GM19397 (cell line): Measurements from ENCODE around the gene MGLL.

ENCODE experiments used
- ATAC-seq: cut with Tn5 transposase; IDR thresholded peaks from one replicate; pipeline ENCODE4 v1.9.1; 2021; ENCODE audit warnings: mild to moderate bottlenecking, moderate library complexity; ENCODE audit not compliant: unreplicated experiment

Gene MGLL

DNA sequence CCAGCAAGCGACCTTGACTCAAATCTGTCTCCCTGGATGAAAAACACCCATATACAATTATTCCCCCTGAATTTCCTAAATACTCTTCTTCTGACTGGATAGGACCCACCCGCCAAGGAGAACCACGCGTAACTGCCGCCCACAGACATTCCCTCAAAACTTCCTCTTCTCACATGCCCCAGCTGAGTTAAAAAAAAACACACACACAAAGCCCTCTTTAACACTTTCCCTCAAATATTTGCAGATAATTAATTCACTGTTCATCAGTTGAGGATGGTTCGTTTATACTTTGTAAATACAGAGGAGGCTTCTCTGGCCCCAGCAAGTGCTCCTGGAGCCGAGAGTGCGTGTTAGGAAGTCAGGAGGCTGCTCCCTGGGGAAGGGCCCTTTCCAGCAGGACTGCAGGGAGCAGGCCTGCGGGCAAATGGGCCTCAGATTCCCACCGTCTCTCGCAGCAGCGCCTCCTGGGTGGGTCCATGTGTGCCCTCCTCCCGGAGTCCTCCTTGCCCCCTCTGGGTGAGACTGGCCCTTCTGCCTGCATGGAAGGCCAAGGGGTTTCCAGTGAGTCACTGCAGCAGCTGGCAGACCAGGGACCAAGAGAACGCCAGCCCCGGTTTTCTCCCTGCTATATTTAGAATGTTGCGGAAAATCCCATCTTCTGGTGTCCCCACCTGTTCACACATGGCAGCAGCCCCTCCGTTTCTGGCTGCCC, 46.8 kb downstream of the MGLL start:
- no peak for ATAC-seq

DNA sequence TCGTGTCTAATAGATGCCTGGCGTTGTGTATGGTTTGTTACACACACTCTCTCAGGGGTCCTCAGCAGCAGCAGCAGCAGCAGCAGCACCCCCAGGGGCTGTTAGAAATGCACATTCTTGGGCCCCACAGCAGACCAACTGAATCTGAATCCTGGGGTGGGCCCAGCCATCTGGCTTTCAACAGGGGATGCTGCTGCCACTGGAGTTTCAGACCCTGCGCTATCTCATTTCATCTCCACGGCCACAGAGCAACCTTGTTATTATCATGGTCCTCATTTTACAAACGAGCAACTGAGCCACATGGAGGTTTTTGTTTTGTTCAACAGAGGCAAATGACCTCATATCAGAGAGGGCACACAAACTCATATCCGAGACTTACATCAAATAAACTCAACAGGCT, 47.7 kb downstream of the MGLL start:
- ATAC-seq, result no peak

- no peak for ATAC-seq
These were observed 48.4 kb downstream of the MGLL start for GRCh38 chr3:127773752-127774395.

- ATAC-seq, result no peak
These were observed 49.2 kb downstream of the MGLL start for GRCh38 chr3:127772827-127773751.

DNA sequence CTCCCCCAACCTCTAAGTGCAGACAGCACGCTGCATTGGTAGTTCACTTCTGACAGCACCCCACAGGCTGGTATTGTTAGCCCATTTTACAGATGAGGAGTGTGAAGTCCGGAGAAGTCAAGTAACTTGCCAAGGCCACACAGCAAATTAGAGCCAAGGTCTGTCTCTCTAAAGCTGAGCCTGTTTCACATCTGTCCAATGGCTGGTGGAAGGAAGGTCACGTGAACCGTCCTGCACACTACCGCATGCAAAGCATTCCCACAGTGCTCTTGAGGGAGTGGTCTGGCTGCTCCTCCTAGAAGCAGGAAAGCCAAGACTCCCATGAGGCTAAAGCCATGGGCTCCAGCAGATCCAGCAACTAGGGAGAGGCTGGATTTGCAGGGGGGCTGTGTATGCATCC, 50.0 kb downstream of the MGLL start:
- no peak for ATAC-seq

GRCh38 chr3:127771746-127772145, 50.6 kb downstream of the MGLL start:
- ATAC-seq, result no peak

GRCh38 chr3:127770671-127771355, 51.5 kb downstream of the MGLL start:
- ATAC-seq, result no peak

DNA sequence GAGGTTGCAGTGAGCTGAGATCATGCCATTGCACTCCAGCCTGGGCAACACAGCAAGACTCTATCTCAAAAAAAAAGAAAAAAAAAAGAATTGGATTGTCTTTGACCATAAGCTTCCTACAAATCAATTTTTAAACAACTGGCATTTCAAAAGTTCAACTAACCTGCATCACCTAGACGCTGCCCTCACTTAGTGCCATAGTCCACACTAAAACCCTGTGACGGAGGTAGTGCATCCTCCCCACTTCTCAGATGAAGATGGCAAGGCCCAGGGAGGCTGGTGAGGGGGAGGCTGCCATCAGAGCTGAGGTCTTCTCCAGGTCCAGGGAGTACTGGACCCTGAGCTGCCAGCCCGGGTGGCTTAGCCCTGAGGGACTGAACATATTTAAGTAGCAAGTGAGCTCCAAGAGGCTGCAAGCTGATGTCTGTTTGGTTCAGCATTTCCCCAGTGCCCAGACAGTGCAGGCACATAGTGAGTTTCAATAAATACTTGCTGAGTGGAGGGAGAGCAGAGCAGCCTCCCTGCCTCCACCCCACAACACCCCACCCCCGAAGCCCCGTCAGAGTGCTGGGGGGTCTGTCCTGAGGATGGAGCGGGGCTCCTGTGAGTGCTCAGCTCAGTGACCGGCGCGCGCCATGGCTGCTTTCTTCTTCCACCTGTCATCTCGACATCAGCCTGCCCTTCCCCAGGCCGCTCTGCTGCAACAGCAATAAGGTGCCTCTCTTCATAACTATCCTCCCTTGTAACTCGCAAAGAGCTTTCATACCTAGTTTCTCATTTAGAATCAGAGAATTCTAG, 52.8 kb downstream of the MGLL start:
- ATAC-seq, result no peak

DNA sequence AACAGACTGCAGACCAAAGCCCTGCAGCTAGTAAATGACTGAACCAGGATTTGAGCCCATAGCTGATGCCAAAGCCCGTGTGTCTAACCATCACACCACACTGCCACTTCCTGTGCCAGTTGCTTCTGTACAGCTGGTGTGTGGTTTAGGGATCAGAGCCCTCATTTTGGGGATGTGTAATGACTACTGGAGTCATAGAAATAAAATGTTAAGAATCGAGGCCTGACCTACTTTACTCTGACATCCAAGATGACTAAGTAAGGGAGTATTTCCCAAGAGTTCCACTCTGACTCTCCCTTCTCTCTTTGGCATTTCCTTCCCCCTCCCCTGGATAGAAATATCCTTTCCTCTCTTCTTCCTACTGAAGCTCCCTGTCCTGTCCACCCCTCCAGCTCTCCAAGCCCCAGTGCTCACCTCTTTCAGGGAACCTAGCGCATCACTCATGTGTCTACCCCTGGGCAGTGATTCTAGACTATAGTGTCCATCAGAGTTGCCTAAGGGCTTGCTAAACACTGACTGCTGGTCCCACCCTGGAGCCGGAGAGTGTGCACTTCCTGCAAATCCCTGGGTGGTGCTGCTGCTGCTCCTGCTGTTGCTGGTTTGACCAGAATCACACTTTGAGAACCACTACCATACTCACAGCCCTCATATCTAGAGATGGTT, 53.8 kb downstream of the MGLL start:
- no peak for ATAC-seq

DNA sequence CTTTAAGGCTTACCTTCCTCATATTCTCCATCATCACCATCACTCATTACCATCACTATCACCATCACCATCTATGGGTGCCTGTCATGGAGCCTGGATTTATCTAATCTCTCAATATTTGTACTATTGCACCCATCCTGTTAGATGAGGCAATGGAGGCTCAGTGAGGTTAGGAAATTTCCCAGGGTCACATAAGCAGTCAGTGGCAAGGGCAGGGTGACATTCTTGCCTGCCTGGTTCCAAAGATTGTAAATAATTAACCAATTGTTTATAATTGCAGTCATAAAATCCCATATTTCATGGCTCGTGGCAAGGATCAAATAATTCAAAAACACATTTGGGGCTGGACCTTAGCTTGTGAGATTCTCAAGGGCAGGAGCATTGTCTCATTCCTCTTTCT, 55.2 kb downstream of the MGLL start:
- ATAC-seq, result no peak

- no peak for ATAC-seq
These were observed 56.6 kb downstream of the MGLL start for GRCh38 chr3:127765735-127766134.

GRCh38 chr3:127764841-127765362, 57.4 kb downstream of the MGLL start:
- no peak for ATAC-seq

GRCh38 chr3:127764301-127764700, 58.0 kb downstream of the MGLL start:
- no peak for ATAC-seq

DNA sequence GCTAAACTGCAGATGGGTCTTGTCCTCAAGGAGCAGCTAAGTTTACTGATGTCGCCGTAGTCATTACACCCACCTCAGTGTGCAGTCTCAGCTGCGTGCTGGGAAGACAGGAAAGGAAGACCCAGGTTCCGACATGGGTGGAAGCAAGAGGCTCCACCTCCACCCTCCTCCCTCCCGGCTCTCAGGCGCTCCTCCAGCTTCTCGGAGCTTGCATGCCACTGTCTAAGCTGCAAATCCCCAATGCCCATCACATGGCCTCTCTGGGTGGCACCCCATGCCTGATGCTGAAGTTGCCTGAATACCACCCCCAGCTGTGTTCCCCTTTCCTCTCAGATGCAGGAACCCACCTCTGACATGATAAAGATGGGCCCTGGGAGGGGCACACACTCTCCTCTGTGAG, 58.5 kb downstream of the MGLL start:
- ATAC-seq, result no peak

GRCh38 chr3:127763337-127763736, 59.0 kb downstream of the MGLL start:
- ATAC-seq, result no peak

DNA sequence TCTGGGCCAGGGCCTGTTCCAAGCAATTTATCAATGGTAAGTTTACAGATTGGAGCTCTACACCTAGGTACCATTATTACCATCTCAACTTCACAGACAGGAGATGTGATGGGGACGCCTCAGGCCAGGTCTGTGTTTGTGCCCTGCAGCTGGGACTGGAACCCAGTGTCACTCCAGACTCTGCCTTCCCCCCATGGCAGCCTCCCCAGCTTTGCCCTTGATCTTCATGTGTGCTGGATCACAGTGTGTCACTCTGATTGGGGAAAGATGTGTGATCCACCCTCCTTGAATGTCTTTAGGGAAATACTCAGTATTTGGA, 59.6 kb downstream of the MGLL start:
- ATAC-seq, result no peak

DNA sequence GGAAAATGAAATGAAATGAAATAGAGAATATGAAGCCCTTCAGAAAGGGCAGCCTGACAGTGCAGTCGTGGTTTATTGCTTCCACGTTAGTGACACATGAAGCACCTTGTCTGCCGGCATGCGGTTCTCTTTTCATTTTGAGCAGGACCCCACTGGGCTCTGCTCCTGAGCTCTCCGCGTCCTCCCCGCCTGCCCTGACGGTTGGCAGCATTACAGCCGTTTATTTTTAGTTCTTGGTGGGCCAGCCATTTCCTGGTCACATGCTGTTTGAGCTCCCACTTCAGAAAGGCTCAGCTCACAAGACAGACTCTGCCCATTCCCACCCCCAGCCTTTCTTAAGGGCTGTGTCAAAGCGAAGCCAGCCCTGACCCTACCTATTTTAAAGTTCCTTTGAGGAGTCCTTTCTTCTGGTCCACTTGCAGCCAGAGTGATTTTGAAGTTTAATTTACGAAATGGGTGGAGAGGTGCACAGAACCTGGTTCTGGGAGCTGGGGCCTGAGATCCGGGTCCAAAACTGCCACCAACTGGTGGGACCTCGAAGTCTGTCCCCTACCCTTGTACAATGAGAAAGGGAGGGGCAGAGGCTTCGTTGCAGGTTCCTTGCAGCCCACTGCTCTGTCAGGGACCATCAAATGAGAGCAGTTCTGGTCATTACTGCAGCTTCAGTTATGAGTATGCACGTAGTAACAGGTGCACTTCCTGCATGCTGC, 60.1 kb downstream of the MGLL start:
- peak; percentile 50 for ATAC-seq

DNA sequence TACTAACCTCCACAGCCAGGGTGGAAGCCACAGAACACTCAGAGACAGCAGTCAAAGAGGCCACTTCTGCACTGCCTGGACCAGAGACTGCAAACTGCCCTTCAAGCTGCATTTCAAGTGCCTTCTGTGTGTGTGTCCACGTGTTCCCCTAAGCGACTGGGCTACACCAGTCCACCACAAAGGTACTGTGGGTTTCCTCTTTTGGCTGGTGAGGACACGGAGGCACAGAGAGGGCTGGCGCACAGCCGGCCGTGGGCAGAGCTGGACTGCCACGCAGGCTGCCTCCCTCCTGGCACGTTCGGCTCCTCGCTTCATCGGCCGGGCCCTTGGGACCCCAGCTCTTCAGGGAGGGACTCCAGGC, 60.9 kb downstream of the MGLL start:
- no peak for ATAC-seq

DNA sequence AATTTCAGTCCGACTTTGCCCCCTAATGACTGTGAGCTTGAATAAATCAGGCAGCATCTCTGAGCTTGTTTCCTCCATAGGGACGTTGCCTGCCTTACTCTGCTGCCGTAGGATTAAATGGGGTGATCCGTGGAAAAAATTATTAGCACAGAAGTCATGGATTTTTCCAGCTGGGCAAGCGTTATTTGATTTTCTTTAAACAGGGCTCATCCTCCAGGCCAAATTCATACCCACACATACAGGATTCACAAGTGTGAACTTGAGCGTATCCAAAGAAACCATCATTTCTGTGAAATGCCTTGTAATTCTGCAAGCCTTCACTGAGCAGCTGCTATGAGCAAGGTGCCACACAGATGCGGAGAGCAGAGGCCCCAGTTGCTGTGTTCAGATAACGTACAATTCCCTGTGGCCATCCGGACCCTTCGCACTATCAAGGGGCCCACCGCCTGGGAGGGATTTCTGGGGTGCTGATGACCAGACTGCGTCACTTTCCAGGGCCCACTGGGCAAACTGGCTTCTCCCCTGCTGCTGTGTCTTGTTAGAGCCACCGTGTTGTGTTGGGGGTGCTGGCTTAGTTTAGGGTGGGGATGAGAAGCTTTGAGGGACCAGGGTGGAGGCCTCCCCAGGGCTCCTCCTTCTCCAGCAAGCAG, 61.4 kb downstream of the MGLL start:
- no peak for ATAC-seq
